Endothelial cell (in vitro differentiated cells): ENCODE measurements around the gene MYL5. TPM values are rescaled to one million over a fixed set of nuclear protein-coding genes. Genes with fewer than 3 reads are reported as not detected.

ENCODE experiments used
- DNase-seq: peaks from one replicate; pipeline ENCODE4 v3.0.0; 2021; ENCODE audit warnings: low spot score
- H3K27ac Mint-ChIP-seq: one replicate; pipeline ENCODE4 v1.8.0; 2021; ENCODE audit warnings: mixed read lengths, inconsistent platforms; ENCODE audit not compliant: unreplicated experiment
- H3K27me3 Mint-ChIP-seq: one replicate; pipeline ENCODE4 v1.8.0; 2021; ENCODE audit warnings: mild to moderate bottlenecking, moderate library complexity, mixed read lengths, inconsistent platforms; ENCODE audit not compliant: unreplicated experiment
- H3K36me3 Mint-ChIP-seq: one replicate; pipeline ENCODE4 v1.8.0; 2021; ENCODE audit warnings: mild to moderate bottlenecking, low read depth, mixed read lengths, inconsistent platforms; ENCODE audit not compliant: unreplicated experiment
- H3K4me1 Mint-ChIP-seq: one replicate; pipeline ENCODE4 v1.8.0; 2021; ENCODE audit warnings: mild to moderate bottlenecking, mixed read lengths, inconsistent platforms; ENCODE audit not compliant: unreplicated experiment
- H3K4me3 Mint-ChIP-seq: one replicate; pipeline ENCODE4 v1.8.0; 2021; ENCODE audit warnings: mild to moderate bottlenecking, mixed read lengths, inconsistent platforms; ENCODE audit not compliant: unreplicated experiment
- H3K9me3 Mint-ChIP-seq: one replicate; pipeline ENCODE4 v1.8.0; 2021; ENCODE audit warnings: mixed read lengths, inconsistent platforms; ENCODE audit not compliant: unreplicated experiment
- total RNA-seq: library from RNA; stranded (reverse); fragmentation: NEBNext Ultra II Directional; extraction: Animal tissue kit (Norgen Biotek cat#: 25700); gene quantifications from one replicate; pipeline ENCODE4 v1.2.1, GENCODE V29; 2021; ENCODE audit not compliant: unreplicated experiment
- TF ChIP-seq, protein P1 (sequence below): fragments of 200-600 bp; sonication (generic); IDR thresholded peaks from one replicate; pipeline ENCODE4 v1.5.0; 2021; ENCODE audit warnings: antibody characterized with exemption; ENCODE audit not compliant: unreplicated experiment

MYL5 gene
- total RNA-seq, 1 donor from 2014 or later: 23.2 TPM

GRCh38 chr4:683982-684622, 9.8 kb downstream of the MYL5 start:
- Mint-ChIP-seq H3K27me3 (peaks cover 14% of the 10 kb centered on the region), H3K9me3 (no peaks in the 10 kb centered on the region), H3K4me3 (no peak overlapping the region), H3K36me3 (peaks cover 8% of the 10 kb centered on the region), H3K27ac (no peak overlapping the region), H3K4me1 (peaks cover 9% of the 10 kb centered on the region)
- TF ChIP-seq, protein P1, sequence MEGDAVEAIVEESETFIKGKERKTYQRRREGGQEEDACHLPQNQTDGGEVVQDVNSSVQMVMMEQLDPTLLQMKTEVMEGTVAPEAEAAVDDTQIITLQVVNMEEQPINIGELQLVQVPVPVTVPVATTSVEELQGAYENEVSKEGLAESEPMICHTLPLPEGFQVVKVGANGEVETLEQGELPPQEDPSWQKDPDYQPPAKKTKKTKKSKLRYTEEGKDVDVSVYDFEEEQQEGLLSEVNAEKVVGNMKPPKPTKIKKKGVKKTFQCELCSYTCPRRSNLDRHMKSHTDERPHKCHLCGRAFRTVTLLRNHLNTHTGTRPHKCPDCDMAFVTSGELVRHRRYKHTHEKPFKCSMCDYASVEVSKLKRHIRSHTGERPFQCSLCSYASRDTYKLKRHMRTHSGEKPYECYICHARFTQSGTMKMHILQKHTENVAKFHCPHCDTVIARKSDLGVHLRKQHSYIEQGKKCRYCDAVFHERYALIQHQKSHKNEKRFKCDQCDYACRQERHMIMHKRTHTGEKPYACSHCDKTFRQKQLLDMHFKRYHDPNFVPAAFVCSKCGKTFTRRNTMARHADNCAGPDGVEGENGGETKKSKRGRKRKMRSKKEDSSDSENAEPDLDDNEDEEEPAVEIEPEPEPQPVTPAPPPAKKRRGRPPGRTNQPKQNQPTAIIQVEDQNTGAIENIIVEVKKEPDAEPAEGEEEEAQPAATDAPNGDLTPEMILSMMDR: peak; percentile 81
- peak; percentile 77 for DNase-seq

DNA sequence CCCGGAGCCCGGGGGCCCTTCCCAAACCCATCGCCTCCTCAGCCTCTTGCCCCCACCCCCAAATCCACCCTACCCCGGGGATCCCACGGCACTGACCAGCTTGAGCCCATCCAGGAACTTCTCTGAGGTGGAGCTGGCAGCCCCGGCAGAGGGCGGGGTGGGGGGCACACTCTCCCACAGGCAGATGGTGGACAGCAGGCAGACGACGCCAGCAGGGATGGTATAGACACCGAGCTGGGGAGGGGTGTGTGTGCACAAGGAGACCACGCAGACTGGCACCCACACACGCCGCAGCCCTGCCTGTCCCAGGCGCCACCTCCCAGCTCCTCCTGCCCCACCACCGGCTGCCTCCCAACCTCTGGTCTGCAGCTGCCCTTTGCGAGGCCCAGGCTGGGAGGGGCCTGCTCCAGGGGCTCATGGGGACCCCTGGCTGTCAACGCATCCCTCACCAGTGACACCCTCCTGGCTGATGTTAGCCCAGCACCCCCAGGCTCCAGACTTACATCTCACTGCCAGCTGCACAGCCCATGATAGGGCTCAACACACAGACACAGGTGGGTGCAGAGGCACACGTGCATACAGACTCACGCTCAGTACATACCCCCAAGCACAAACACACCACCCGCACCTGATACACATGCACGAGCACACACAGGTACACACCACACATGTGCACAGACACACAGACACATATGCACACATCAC, 10.4 kb downstream of the MYL5 start:
- TF ChIP-seq, protein P1: no peak
- Mint-ChIP-seq H3K4me1 (peaks cover 11% of the 10 kb centered on the region), H3K36me3 (peaks cover 8% of the 10 kb centered on the region), H3K27ac (peak overlapping the region; percentile 69), H3K9me3 (no peaks in the 10 kb centered on the region), H3K27me3 (peaks cover 13% of the 10 kb centered on the region), H3K4me3 (peak overlapping the region; percentile 65)
- DNase-seq: no peak

DNA sequence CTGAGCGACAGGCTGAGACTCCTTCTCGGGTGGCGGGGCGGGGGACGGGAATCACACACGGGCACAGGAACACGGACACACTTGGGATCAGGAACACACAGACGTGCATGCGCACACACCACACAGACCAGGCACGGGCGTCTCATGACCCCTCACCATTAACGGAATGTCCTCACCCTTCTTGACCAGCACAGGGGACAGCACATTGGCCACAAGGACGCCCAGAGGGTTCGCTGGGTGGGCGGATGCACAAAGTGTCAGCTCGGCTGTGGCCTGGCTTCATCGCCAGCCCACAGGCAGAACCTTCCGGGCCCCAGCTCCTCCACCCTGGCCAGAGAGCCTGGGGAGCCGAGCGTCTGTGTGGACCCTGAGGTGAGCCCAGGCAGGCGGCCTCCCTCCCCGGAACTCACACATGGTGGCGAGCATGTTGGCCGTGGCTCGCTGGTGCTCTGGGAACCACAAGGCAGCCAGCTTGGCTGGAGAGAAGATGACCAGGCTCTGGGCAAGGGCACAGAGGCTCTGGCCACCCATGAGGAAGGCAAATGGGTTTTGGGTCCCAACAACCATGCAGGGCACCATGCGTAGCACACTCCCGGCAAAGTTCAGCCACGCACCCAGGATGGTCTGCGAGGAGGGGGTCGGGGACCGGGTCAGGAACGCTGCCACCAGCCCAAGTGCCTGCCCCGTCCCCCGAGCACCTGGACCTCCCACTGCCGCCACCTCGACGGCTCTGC, 11.5 kb downstream of the MYL5 start:
- H3K9me3 Mint-ChIP-seq: no peaks in the 10 kb centered on the region
- peaks cover 8% of the 10 kb centered on the region for H3K36me3 Mint-ChIP-seq

DNA sequence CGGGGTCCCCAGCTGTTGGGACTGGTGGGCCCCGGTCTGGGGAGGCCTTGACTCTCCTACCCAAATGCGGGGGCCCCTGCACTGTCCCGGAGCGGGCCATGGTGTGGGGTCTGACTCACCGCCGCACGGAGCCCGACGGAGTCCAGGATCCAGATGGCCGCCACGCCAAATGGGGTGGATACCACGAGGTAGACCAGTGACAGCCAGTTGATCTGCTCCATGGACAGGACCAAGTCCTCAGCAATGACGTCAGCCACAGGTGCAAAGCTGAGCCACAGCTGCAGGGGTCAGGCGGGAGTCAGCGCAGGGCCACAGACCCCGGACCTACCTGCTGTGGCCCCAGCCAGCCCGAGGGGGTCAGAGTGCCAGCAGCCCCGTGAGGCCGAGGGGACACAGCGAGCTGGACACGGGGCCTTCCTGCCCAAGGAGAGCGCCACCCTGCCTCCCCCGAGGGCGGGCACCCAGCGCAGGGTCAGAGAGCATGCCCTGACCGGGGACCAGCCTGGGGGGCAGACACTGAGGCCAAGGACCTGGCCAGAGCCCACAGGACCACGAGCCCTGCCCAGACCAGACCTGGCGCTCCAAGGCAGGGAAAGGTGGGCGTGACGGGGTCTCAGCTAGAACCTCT, 12.2 kb downstream of the MYL5 start:
- H3K9me3 Mint-ChIP-seq: no peaks in the 10 kb centered on the region
- TF ChIP-seq, protein P1: no peak
- H3K27ac Mint-ChIP-seq: no peak overlapping the region
- peaks cover 8% of the 10 kb centered on the region for H3K36me3 Mint-ChIP-seq
- H3K4me3 Mint-ChIP-seq: no peak overlapping the region
- peaks cover 21% of the 10 kb centered on the region for H3K4me1 Mint-ChIP-seq
- no peak for DNase-seq
- peaks cover 16% of the 10 kb centered on the region for H3K27me3 Mint-ChIP-seq

More for the DNA sequence above, 11.5 kb downstream of the MYL5 start:
- Mint-ChIP-seq H3K4me1 (peaks cover 21% of the 10 kb centered on the region), H3K27me3 (peaks cover 15% of the 10 kb centered on the region), H3K4me3 (peak overlapping the region; percentile 69), H3K27ac (no peak overlapping the region)
- TF ChIP-seq, protein P1: no peak
- DNase-seq: no peak
